Caco-2 (cell line): Measurements from ENCODE around the gene GTPBP1. TPM values are rescaled to one million over a fixed set of nuclear protein-coding genes. Genes with fewer than 3 reads are reported as not detected.

Experiments used
- BruUV-seq: library from RNA; stranded (reverse); fragments of 400-500 nt; replicated peaks from 2 replicates; lab custom pipeline; 2021; lab: Mats Ljungman, UMichigan
- CTCF ChIA-PET: fragments of 300-600 bp; sonication (Branson Sonifier 250); formaldehyde crosslinking; loops from one replicate; lab custom pipeline; 2022; ENCODE audit warnings: antibody characterized with exemption; lab: Charles Lee
- POLR2A ChIA-PET: fragments of 300-600 bp; sonication (Branson Sonifier 250); formaldehyde crosslinking; loops from one replicate; lab custom pipeline; 2022; ENCODE audit warnings: antibody characterized with exemption; lab: Charles Lee
- DNase-seq, 2 experiments: peaks; one replicate each; pipeline versions ENCODE4 v3.0.0 to v3.0.0-alpha.2; 2020 to 2022
- H3K27me3 ChIP-seq: replicated peaks from 2 replicates; pipeline ENCODE4 v1.6.0; 2011; ENCODE audit warnings: low read length; ENCODE audit not compliant: control insufficient read depth, insufficient read depth
- H3K36me3 ChIP-seq: 2 replicates; pipeline ENCODE4 v1.5.1; 2011; ENCODE audit warnings: low read length; ENCODE audit not compliant: control insufficient read depth, insufficient read depth
- H3K4me1 ChIP-seq: fragments of 250-450 bp; sonication (Bioruptor Pico); 2 replicates; pipeline ENCODE4 v1.5.1; 2020; ENCODE audit warnings: mild to moderate bottlenecking
- H3K4me3 ChIP-seq: 2 replicates; pipeline ENCODE4 v1.5.1; 2011; ENCODE audit warnings: low read depth, mild to moderate bottlenecking, control low read depth, low read length
- H3K9me3 ChIP-seq: fragments of 250-450 bp; sonication (Bioruptor Pico); 2 replicates; pipeline ENCODE4 v1.5.1; 2020; ENCODE audit warnings: mild to moderate bottlenecking, moderate library complexity
- H3K27ac Mint-ChIP-seq: one replicate; pipeline ENCODE4 v1.8.0; 2022; ENCODE audit warnings: mixed read lengths; ENCODE audit not compliant: unreplicated experiment
- H3K27me3 Mint-ChIP-seq: one replicate; pipeline ENCODE4 v1.8.0; 2022; ENCODE audit warnings: mixed read lengths; ENCODE audit not compliant: insufficient read depth, unreplicated experiment
- H3K36me3 Mint-ChIP-seq: one replicate; pipeline ENCODE4 v1.8.0; 2022; ENCODE audit warnings: mild to moderate bottlenecking, mixed read lengths; ENCODE audit not compliant: insufficient read depth, unreplicated experiment
- H3K4me1 Mint-ChIP-seq: one replicate; pipeline ENCODE4 v1.8.0; 2022; ENCODE audit warnings: low read depth, mixed read lengths; ENCODE audit not compliant: unreplicated experiment
- H3K4me3 Mint-ChIP-seq: one replicate; pipeline ENCODE4 v1.8.0; 2022; ENCODE audit warnings: mild to moderate bottlenecking, moderate library complexity, mixed read lengths; ENCODE audit not compliant: unreplicated experiment
- H3K9me3 Mint-ChIP-seq: one replicate; pipeline ENCODE4 v1.8.0; 2022; ENCODE audit warnings: mixed read lengths; ENCODE audit not compliant: unreplicated experiment
- CTCF ChIP-seq, 2 experiments: fragments of 200-600 bp in 1 of 2; IDR thresholded peaks; 1 replicate in 1 of 2; 2 replicates in 1 of 2; pipeline versions ENCODE4 v1.5.1 to v1.8.0; 2011 to 2022; ENCODE audit warnings: antibody characterized with exemption in 1 of 2, control low read depth in 1 of 2, inconsistent platforms in 1 of 2, low read depth in 1 of 2, low read length in 1 of 2, mild to moderate bottlenecking in 1 of 2, moderate library complexity in 1 of 2; ENCODE audit not compliant: insufficient read depth in 1 of 2, severe bottlenecking in 1 of 2, unreplicated experiment in 1 of 2
- intact Hi-C: fragments of 100-400 bp; cut with micrococcal nuclease; formaldehyde crosslinking; loops from one replicate; pipeline ENCODE4 v1.10.0; 2022; ENCODE audit not compliant: unreplicated experiment
- total RNA-seq: library from RNA; stranded (reverse); gene quantifications from 2 replicates; pipeline ENCODE4 v1.2.3, GENCODE V29; 2022

The GTPBP1 gene
- total RNA-seq, 1 experiment from 2014 or later, result 47.2 TPM

DNA sequence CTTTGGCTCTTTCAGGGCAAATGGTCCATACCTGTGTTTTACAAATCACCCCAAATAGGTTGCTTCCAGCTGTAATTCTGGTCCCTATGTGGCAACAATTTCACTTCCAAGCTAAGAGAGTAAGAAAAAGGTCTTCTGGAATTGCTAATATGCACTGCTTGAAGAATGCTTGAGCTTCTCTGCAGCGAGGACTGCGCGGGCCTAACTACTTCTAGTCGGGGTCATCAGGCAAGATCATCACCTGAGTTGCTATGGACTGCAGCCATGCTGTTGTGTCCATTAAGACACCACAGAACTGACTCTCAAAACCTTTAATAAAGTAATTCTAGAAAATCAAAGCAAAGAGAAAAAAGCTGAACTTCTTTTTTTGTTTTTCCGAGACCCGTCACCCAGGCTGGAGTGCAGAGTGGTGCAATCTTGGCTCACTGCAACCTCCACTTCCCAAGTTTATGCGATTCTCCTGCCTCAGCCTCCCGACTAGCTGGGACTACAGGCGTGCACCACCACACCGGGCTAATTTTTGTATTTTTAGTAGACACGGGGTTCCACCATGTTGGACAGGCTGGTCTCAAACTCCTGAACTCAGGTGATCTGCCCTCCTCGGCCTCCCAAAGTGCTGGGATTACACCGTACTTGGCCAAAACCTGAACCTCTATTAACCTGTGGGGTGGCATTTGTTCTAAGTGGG, 7.2 kb upstream of the GTPBP1 start:
- no peaks in the 10 kb centered on the region for H3K27me3 ChIP-seq
- peaks cover 69% of the 10 kb centered on the region for H3K36me3 Mint-ChIP-seq
- ChIA-PET CTCF (interaction anchor here (1.9 kb wide), 1 partner anchor 17 kb away, joined by 8 read pairs; the partner anchor contains the start of gene TOMM22), POLR2A (interaction anchor here (1.1 to 1.9 kb wide), 2 partner anchors 9 to 17 kb away, joined by 4 to 14 read pairs; partner anchors contain the start of gene TOMM22)
- H3K36me3 ChIP-seq, result peaks cover 2% of the 10 kb centered on the region; the same call in 1 of the 2 replicates
- H3K4me1 Mint-ChIP-seq, result peaks cover 30% of the 10 kb centered on the region
- H3K4me3 ChIP-seq, result peak overlapping the region; percentile 88
- H3K27ac Mint-ChIP-seq, result peak overlapping the region; percentile 100
- peak overlapping the region; percentile 87 for H3K4me3 Mint-ChIP-seq
- intact Hi-C loops, result no loop called here
- H3K27me3 Mint-ChIP-seq, result no peaks in the 10 kb centered on the region
- H3K9me3 ChIP-seq, result no peaks in the 10 kb centered on the region
- DNase-seq, result no peak
- BruUV-seq, result no TSS peak
- peaks cover 51% of the 10 kb centered on the region for H3K4me1 ChIP-seq
- H3K9me3 Mint-ChIP-seq, result no peaks in the 10 kb centered on the region
- TF ChIP-seq CTCF (IDR thresholded peaks at IDR 0.05; ENCODE audit: insufficient read depth in 1 of 2, low read depth in 1 of 2, low read length in 1 of 2, severe bottlenecking in 1 of 2, unreplicated experiment in 1 of 2), result no peak

- ChIA-PET CTCF (interaction anchor here (1.9 kb wide), 1 partner anchor 17 kb away, joined by 8 read pairs; the partner anchor contains the start of gene TOMM22), POLR2A (interaction anchor here (1.0 kb wide), 1 partner anchor 17 kb away, joined by 9 read pairs; the partner anchor contains the start of gene TOMM22)
- Mint-ChIP-seq H3K27ac (peak overlapping the region; percentile 100), H3K4me1 (peaks cover 25% of the 10 kb centered on the region), H3K36me3 (peaks cover 64% of the 10 kb centered on the region), H3K27me3 (no peaks in the 10 kb centered on the region), H3K9me3 (no peaks in the 10 kb centered on the region), H3K4me3 (peak overlapping the region; percentile 87)
- H3K27me3 ChIP-seq, result no peaks in the 10 kb centered on the region
- intact Hi-C loops, result no loop called here
- no peaks in the 10 kb centered on the region for H3K9me3 ChIP-seq
- TF ChIP-seq CTCF (IDR thresholded peaks at IDR 0.05; ENCODE audit: insufficient read depth in 1 of 2, low read depth in 1 of 2, low read length in 1 of 2, severe bottlenecking in 1 of 2, unreplicated experiment in 1 of 2), result no peak
- peaks cover 45% of the 10 kb centered on the region for H3K4me1 ChIP-seq
- no peak for DNase-seq
- BruUV-seq, result no TSS peak
- peak overlapping the region; percentile 88 for H3K4me3 ChIP-seq
- H3K36me3 ChIP-seq, result peaks cover 2% of the 10 kb centered on the region; the same call in 1 of the 2 replicates
Measured at GRCh38 chr22:38699143-38699542, 6.6 kb upstream of the GTPBP1 start.

DNA sequence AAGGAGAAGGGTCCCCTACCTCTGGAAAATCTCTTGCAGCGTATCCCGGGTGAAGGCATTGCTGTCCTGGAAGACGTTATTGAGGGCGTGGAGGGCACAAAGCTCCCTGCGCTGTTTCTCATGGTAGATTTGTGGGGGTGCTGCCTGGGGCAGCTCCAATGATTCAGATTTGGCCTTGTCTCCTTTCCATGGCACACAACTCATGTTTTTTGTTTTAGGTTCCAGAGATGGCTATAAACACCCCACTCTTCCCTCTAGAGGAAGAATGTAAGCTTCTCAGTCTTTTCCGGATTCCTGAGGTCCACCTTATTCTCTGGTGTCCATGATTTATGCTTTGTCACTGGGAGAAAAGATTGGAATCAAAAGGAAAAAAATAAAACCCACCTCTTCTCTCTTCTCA, 6.0 kb upstream of the GTPBP1 start:
- peaks cover 59% of the 10 kb centered on the region for H3K36me3 Mint-ChIP-seq
- H3K27ac Mint-ChIP-seq, result peak overlapping the region; percentile 95
- no peak for DNase-seq
- H3K27me3 ChIP-seq, result no peaks in the 10 kb centered on the region
- H3K4me1 Mint-ChIP-seq, result peaks cover 21% of the 10 kb centered on the region
- TF ChIP-seq CTCF (IDR thresholded peaks at IDR 0.05; ENCODE audit: insufficient read depth in 1 of 2, low read depth in 1 of 2, low read length in 1 of 2, severe bottlenecking in 1 of 2, unreplicated experiment in 1 of 2), result no peak
- H3K27me3 Mint-ChIP-seq, result no peaks in the 10 kb centered on the region
- CTCF ChIA-PET, result interaction anchor here (1.9 kb wide), 1 partner anchor 18 kb away, joined by 8 read pairs; the partner anchor contains the start of gene TOMM22
- intact Hi-C loops, result no loop called here
- BruUV-seq, result TSS peak; percentile 70
- peaks cover 43% of the 10 kb centered on the region for H3K4me1 ChIP-seq
- H3K4me3 Mint-ChIP-seq, result peak overlapping the region; percentile 87
- no peaks in the 10 kb centered on the region for H3K9me3 ChIP-seq
- H3K4me3 ChIP-seq, result peak overlapping the region; percentile 88
- no peaks in the 10 kb centered on the region for H3K9me3 Mint-ChIP-seq
- H3K36me3 ChIP-seq, result peaks cover 2% of the 10 kb centered on the region; the same call in 1 of the 2 replicates
- POLR2A ChIA-PET, result interaction anchor here (0.5 to 1.0 kb wide), 3 partner anchors 18 to 163 kb away, joined by 3 to 9 read pairs (median 4); partner anchors contain the start of gene TOMM22
